T-helper 2 cell treated with Interferon-gamma antibody and Interleukin-4, amounts not matched to agents 5 μg/mL and 100 μg/mL, for 36 hours (primary cell): ENCODE data around the gene SREBF2.

Experiments used
- DNase-seq: peaks from one replicate; pipeline ENCODE4 v3.0.0; 2021; ENCODE audit warnings: low spot score
- H3K27ac Mint-ChIP-seq: one replicate; pipeline ENCODE4 v1.8.0; 2021; ENCODE audit warnings: mild to moderate bottlenecking, mixed read lengths
- H3K27me3 Mint-ChIP-seq: one replicate; pipeline ENCODE4 v1.8.0; 2021; ENCODE audit warnings: low read depth, mixed read lengths
- H3K36me3 Mint-ChIP-seq: one replicate; pipeline ENCODE4 v1.8.0; 2021; ENCODE audit warnings: low read depth, mixed read lengths
- H3K4me1 Mint-ChIP-seq: one replicate; pipeline ENCODE4 v1.8.0; 2021; ENCODE audit warnings: low read depth, mixed read lengths
- H3K4me3 Mint-ChIP-seq: one replicate; pipeline ENCODE4 v1.8.0; 2022; ENCODE audit warnings: mild to moderate bottlenecking, moderate library complexity, mixed read lengths
- H3K9me3 Mint-ChIP-seq: one replicate; pipeline ENCODE4 v1.8.0; 2021; ENCODE audit warnings: mixed read lengths

The SREBF2 gene

DNA sequence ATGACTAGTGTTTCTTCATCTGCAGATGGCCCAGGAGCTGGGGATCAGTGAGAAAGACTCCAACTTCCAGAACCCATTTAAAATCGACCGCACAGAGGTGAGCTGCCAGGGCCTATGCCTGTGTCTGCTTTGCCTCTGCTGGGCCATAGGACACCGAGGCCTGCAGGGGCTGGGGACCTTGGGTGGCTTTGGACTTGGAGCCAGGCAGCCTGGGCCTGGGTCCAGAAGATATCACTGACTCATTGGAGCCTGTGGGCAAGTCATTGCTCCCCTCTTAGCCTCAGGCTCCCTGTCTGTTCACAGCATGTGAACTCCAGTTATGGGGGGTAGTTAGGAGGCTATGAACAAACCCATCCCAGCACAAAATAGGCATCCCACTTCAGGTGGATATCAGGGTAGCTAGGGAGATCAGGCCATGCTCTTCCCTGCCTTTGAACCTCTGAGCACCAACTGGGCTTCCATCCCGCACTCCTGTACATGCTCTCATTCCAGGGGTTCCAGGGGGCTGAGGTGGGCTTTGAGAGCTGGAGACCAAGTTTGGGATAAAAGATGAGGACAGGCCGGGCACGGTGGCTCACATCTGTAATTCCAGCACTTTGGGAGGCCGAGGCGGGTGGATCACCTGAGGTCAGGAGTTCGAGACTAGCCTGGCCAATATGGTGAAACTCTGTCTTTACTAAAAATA, 19.0 kb upstream of the SREBF2 start:
- no peaks in the 10 kb centered on the region for H3K9me3 Mint-ChIP-seq
- H3K27me3 Mint-ChIP-seq = no peaks in the 10 kb centered on the region
- DNase-seq = no peak
- H3K4me1 Mint-ChIP-seq = no peaks in the 10 kb centered on the region
- H3K36me3 Mint-ChIP-seq = peaks cover 23% of the 10 kb centered on the region
- no peak overlapping the region for H3K27ac Mint-ChIP-seq
- H3K4me3 Mint-ChIP-seq = no peak overlapping the region

DNA sequence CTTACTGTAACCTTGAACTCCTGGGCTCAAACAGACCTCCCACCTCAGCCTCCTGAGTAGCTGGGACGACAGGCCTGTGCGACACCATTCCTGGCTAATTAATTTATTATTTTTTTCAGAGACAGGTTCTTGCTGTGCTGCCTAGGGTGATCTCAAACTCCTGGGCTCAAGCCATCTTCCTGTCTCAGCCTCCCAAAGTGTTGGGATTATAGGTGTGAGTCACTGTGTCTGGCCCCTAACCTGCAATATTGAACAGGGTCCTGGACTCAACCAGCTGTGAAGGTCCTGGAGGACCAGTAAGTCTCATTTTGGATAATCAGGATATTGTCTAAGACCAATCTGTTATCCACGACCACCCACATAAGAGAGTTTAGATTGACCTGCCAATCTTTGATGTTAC, 17.2 kb upstream of the SREBF2 start:
- Mint-ChIP-seq H3K4me3 (no peak overlapping the region), H3K27me3 (no peaks in the 10 kb centered on the region), H3K36me3 (peaks cover 21% of the 10 kb centered on the region), H3K4me1 (no peaks in the 10 kb centered on the region), H3K9me3 (no peaks in the 10 kb centered on the region), H3K27ac (no peak overlapping the region)
- no peak for DNase-seq

DNA sequence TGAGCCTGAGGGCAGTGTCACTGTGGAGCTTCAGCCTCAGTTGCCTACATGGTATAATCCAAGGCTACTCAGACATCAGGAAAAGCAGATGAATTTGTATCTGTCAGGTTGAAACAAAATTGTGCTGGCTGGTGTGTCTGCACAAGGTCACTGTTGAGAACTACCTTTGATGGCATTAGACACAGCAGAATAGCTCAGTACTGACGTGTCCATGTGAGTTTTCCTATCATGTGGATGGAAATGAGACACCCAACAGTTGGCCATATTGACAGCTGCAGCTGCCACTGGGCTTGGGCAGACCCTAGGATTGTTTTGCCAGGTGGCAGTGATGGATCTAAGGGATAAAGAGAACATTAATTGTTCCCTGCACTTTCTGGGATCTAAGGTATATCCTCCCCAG, 16.7 kb upstream of the SREBF2 start:
- no peak for DNase-seq
- Mint-ChIP-seq H3K4me1 (no peaks in the 10 kb centered on the region), H3K9me3 (no peaks in the 10 kb centered on the region), H3K27me3 (no peaks in the 10 kb centered on the region), H3K36me3 (peaks cover 24% of the 10 kb centered on the region), H3K4me3 (no peak overlapping the region), H3K27ac (no peak overlapping the region)

DNA sequence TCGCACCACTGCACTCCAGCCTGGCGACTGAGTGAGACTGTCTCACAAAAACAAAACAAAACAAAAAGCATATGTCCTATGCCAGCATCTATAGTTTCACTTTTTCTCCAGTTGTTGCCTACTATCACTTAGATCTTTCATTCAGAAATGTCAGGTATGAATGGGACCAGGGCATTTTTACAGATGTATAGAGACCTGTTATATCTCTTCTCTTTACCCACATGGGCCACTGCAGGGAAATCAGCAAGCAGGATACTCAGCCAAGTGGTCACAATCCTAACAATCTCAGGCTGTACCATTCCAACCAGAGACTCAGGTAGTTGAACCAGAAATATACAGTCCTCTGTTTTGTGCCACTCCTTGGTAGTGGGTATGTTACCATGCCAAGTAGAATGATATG, 16.0 kb upstream of the SREBF2 start:
- Mint-ChIP-seq H3K27ac (peak overlapping the region; percentile 43), H3K36me3 (peaks cover 21% of the 10 kb centered on the region), H3K9me3 (no peaks in the 10 kb centered on the region), H3K4me3 (no peak overlapping the region), H3K27me3 (no peaks in the 10 kb centered on the region), H3K4me1 (peaks cover 5% of the 10 kb centered on the region)
- no peak for DNase-seq

DNA sequence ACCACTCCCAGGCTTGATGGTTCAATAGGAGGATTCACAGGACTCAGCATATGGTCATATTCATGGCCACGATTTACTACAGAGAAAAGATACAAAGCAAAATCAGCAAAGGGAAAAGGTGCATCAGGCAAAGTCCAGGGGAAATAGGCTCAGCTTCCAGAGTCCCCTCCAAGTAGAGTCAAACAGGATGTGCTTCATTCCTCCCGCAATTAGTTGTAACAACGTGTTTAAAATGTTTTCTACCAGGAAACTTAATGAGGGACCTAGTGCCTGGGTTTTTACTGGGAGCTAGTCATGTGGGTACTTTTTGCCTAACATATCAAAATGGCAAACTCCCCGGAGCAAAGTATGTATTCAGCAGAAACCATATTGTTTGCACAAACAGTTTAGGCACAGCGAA, 14.9 kb upstream of the SREBF2 start:
- Mint-ChIP-seq H3K4me1 (peaks cover 9% of the 10 kb centered on the region), H3K27me3 (no peaks in the 10 kb centered on the region), H3K27ac (no peak overlapping the region), H3K4me3 (no peak overlapping the region), H3K36me3 (peaks cover 23% of the 10 kb centered on the region), H3K9me3 (no peaks in the 10 kb centered on the region)
- no peak for DNase-seq

DNA sequence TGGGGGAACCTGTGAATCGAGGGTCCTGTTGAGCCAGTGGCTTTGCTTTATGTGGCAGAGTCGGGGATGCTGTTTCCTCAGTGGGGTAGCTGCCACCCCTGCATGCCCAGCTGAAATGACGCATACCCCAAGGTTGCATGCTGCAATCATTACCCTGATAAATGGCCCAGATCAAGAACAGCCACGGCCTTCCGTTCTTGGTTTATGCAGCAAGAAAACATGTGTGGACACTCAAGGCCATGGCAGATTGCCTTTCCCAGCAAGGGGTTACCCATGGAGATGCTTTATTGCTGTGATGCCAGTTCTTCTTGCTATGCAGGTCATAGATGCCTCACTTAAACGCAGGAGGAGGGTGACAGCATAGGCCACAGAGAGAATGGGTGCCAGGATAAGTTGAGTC, 14.3 kb upstream of the SREBF2 start:
- Mint-ChIP-seq H3K27me3 (no peaks in the 10 kb centered on the region), H3K27ac (no peak overlapping the region), H3K36me3 (peaks cover 25% of the 10 kb centered on the region), H3K9me3 (no peaks in the 10 kb centered on the region), H3K4me1 (peaks cover 9% of the 10 kb centered on the region), H3K4me3 (no peak overlapping the region)
- no peak for DNase-seq

GRCh38 chr22:41819257-41819656, 13.6 kb upstream of the SREBF2 start:
- H3K27me3 Mint-ChIP-seq = no peaks in the 10 kb centered on the region
- H3K4me3 Mint-ChIP-seq = no peak overlapping the region
- no peak overlapping the region for H3K27ac Mint-ChIP-seq
- peaks cover 27% of the 10 kb centered on the region for H3K36me3 Mint-ChIP-seq
- DNase-seq = no peak
- H3K9me3 Mint-ChIP-seq = no peaks in the 10 kb centered on the region
- peaks cover 9% of the 10 kb centered on the region for H3K4me1 Mint-ChIP-seq

- no peak overlapping the region for H3K27ac Mint-ChIP-seq
These were observed 12.5 kb upstream of the SREBF2 start for GRCh38 chr22:41820447-41820846.

GRCh38 chr22:41821471-41822316, 11.2 kb upstream of the SREBF2 start:
- H3K9me3 Mint-ChIP-seq = no peaks in the 10 kb centered on the region
- no peak overlapping the region for H3K4me3 Mint-ChIP-seq
- H3K4me1 Mint-ChIP-seq = peaks cover 10% of the 10 kb centered on the region
- H3K27ac Mint-ChIP-seq = peak overlapping the region; percentile 23
- DNase-seq = no peak
- peaks cover 22% of the 10 kb centered on the region for H3K36me3 Mint-ChIP-seq
- H3K27me3 Mint-ChIP-seq = no peaks in the 10 kb centered on the region

More at GRCh38 chr22:41820447-41820846, 12.5 kb upstream of the SREBF2 start:
- no peak overlapping the region for H3K4me3 Mint-ChIP-seq
- no peak for DNase-seq
- no peaks in the 10 kb centered on the region for H3K27me3 Mint-ChIP-seq
- peaks cover 10% of the 10 kb centered on the region for H3K4me1 Mint-ChIP-seq
- H3K9me3 Mint-ChIP-seq = no peaks in the 10 kb centered on the region
- peaks cover 25% of the 10 kb centered on the region for H3K36me3 Mint-ChIP-seq

GRCh38 chr22:41822317-41823057, 10.4 kb upstream of the SREBF2 start:
- no peaks in the 10 kb centered on the region for H3K27me3 Mint-ChIP-seq
- peaks cover 10% of the 10 kb centered on the region for H3K4me1 Mint-ChIP-seq
- H3K4me3 Mint-ChIP-seq = no peak overlapping the region
- peak; percentile 42 for DNase-seq
- H3K27ac Mint-ChIP-seq = peak overlapping the region; percentile 16
- H3K9me3 Mint-ChIP-seq = no peaks in the 10 kb centered on the region
- peaks cover 22% of the 10 kb centered on the region for H3K36me3 Mint-ChIP-seq

GRCh38 chr22:41823797-41824196, 9.1 kb upstream of the SREBF2 start:
- H3K4me1 Mint-ChIP-seq = peaks cover 14% of the 10 kb centered on the region
- no peak for DNase-seq
- peaks cover 26% of the 10 kb centered on the region for H3K36me3 Mint-ChIP-seq
- H3K9me3 Mint-ChIP-seq = no peaks in the 10 kb centered on the region
- no peaks in the 10 kb centered on the region for H3K27me3 Mint-ChIP-seq
- H3K27ac Mint-ChIP-seq = peak overlapping the region; percentile 47
- H3K4me3 Mint-ChIP-seq = no peak overlapping the region

- H3K36me3 Mint-ChIP-seq = peaks cover 34% of the 10 kb centered on the region
- no peak for DNase-seq
- no peak overlapping the region for H3K4me3 Mint-ChIP-seq
- no peaks in the 10 kb centered on the region for H3K27me3 Mint-ChIP-seq
- H3K4me1 Mint-ChIP-seq = peaks cover 19% of the 10 kb centered on the region
- H3K9me3 Mint-ChIP-seq = no peaks in the 10 kb centered on the region
- H3K27ac Mint-ChIP-seq = peak overlapping the region; percentile 60
These were observed 7.5 kb upstream of the SREBF2 start for GRCh38 chr22:41825376-41825775.

DNA sequence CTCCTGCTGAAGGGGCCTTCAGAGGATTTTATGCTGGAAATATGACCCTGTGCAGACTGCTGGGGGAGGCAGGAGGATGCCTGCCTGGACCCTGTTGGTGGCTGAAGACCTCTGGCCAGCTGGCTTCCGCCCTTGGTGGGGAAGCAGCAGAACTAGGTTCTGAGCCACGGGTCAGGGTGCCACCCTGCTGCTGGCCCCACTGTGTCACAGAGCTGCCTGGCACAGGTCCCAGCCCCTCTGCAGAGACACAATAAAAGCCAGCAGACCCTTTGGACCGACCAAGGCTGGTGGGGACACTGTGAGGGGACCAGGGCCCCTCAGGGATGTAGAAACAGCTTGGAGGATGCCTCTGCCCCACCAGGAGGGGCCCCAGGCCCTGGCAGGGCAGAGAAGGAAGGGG, 6.9 kb upstream of the SREBF2 start:
- Mint-ChIP-seq H3K36me3 (peaks cover 32% of the 10 kb centered on the region), H3K27ac (no peak overlapping the region), H3K4me3 (no peak overlapping the region), H3K4me1 (peaks cover 19% of the 10 kb centered on the region), H3K27me3 (no peaks in the 10 kb centered on the region), H3K9me3 (no peaks in the 10 kb centered on the region)
- DNase-seq = no peak
